GM12878 (cell line): ENCODE results near the gene FAM13C.

Source experiments
- POLR2A ChIP-seq: IDR thresholded peaks from 2 replicates; pipeline ENCODE4 v1.6.1; 2011; ENCODE audit warnings: low read depth, mild to moderate bottlenecking, low read length
- SREBF2 ChIP-seq: IDR thresholded peaks from 2 replicates; pipeline ENCODE4 v1.6.1; 2012; ENCODE audit warnings: mild to moderate bottlenecking, low read length
- TARDBP ChIP-seq: IDR thresholded peaks from 2 replicates; pipeline ENCODE4 v1.6.1; 2016; ENCODE audit warnings: borderline replicate concordance
- ZZZ3 ChIP-seq: IDR thresholded peaks from 2 replicates; pipeline ENCODE4 v1.6.1; 2011; ENCODE audit warnings: low read depth; ENCODE audit not compliant: control insufficient read depth, insufficient read length
- TF ChIP-seq, protein P1 (sequence below): IDR thresholded peaks from 2 replicates; pipeline ENCODE4 v1.6.1; 2011; ENCODE audit warnings: low read depth, low read length, improper control_type of control experiment, borderline replicate concordance
- TF ChIP-seq, protein P2 (sequence below), 3 experiments: IDR thresholded peaks in 2 of 3; conservative IDR thresholded peaks in 1 of 3; 2 replicates each; pipeline ENCODE4 v1.5.1; 2011; ENCODE audit warnings: low read depth in 3 of 3, low read length in 3 of 3, mild to moderate bottlenecking in 3 of 3, control low read depth in 2 of 3, moderate library complexity in 2 of 3, inconsistent platforms in 1 of 3, mixed read lengths in 1 of 3; ENCODE audit not compliant: control insufficient read depth in 2 of 3, insufficient read depth in 1 of 3; ENCODE audit errors: extremely low read depth in 1 of 3
- TF ChIP-seq, protein P3 (sequence below): IDR thresholded peaks from 2 replicates; pipeline ENCODE4 v1.6.1; 2011; ENCODE audit warnings: low read depth, mild to moderate bottlenecking, low read length, moderate library complexity, borderline replicate concordance; ENCODE audit errors: extremely low read depth
- TF ChIP-seq, protein P4 (sequence below): fragments of 450-650 bp; formaldehyde crosslinking; IDR thresholded peaks from 2 replicates; pipeline ENCODE4 v1.5.0; 2022; ENCODE audit warnings: mild to moderate bottlenecking, missing genetic modification characterization

DNA sequence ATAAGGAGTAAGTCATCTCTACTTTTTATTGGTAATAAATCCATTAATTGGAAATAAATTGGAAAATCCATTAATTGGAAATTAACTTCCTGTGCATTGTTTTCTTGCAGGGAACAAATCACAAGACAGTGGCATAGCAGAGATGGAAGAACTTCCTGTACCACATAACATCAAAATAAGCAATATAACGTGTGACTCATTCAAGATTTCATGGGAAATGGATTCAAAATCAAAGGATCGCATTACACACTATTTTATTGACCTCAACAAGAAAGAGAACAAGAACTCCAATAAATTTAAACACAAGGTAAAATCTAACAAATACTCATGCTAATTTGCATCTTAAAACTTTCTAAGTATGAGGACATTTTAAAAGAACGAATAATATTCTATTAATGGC, 128.2 kb downstream of the FAM13C start:
- TF ChIP-seq TARDBP (no peak), ZZZ3 (no peak), SREBF2 (no peak), POLR2A (no peak)
- TF ChIP-seq, protein P1, sequence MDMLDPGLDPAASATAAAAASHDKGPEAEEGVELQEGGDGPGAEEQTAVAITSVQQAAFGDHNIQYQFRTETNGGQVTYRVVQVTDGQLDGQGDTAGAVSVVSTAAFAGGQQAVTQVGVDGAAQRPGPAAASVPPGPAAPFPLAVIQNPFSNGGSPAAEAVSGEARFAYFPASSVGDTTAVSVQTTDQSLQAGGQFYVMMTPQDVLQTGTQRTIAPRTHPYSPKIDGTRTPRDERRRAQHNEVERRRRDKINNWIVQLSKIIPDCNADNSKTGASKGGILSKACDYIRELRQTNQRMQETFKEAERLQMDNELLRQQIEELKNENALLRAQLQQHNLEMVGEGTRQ: no peak
- TF ChIP-seq, protein P2, sequence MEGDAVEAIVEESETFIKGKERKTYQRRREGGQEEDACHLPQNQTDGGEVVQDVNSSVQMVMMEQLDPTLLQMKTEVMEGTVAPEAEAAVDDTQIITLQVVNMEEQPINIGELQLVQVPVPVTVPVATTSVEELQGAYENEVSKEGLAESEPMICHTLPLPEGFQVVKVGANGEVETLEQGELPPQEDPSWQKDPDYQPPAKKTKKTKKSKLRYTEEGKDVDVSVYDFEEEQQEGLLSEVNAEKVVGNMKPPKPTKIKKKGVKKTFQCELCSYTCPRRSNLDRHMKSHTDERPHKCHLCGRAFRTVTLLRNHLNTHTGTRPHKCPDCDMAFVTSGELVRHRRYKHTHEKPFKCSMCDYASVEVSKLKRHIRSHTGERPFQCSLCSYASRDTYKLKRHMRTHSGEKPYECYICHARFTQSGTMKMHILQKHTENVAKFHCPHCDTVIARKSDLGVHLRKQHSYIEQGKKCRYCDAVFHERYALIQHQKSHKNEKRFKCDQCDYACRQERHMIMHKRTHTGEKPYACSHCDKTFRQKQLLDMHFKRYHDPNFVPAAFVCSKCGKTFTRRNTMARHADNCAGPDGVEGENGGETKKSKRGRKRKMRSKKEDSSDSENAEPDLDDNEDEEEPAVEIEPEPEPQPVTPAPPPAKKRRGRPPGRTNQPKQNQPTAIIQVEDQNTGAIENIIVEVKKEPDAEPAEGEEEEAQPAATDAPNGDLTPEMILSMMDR (IDR thresholded peaks at IDR 0.05 in 2 of 3, conservative IDR thresholded peaks at IDR 0.05 in 1 of 3; ENCODE audit: control insufficient read depth in 2 of 3, extremely low read depth in 1 of 3, insufficient read depth in 1 of 3, low read depth in 3 of 3, low read length in 3 of 3): no peak
- TF ChIP-seq, protein P3, sequence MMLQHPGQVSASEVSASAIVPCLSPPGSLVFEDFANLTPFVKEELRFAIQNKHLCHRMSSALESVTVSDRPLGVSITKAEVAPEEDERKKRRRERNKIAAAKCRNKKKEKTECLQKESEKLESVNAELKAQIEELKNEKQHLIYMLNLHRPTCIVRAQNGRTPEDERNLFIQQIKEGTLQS: no peak
- TF ChIP-seq, protein P4, sequence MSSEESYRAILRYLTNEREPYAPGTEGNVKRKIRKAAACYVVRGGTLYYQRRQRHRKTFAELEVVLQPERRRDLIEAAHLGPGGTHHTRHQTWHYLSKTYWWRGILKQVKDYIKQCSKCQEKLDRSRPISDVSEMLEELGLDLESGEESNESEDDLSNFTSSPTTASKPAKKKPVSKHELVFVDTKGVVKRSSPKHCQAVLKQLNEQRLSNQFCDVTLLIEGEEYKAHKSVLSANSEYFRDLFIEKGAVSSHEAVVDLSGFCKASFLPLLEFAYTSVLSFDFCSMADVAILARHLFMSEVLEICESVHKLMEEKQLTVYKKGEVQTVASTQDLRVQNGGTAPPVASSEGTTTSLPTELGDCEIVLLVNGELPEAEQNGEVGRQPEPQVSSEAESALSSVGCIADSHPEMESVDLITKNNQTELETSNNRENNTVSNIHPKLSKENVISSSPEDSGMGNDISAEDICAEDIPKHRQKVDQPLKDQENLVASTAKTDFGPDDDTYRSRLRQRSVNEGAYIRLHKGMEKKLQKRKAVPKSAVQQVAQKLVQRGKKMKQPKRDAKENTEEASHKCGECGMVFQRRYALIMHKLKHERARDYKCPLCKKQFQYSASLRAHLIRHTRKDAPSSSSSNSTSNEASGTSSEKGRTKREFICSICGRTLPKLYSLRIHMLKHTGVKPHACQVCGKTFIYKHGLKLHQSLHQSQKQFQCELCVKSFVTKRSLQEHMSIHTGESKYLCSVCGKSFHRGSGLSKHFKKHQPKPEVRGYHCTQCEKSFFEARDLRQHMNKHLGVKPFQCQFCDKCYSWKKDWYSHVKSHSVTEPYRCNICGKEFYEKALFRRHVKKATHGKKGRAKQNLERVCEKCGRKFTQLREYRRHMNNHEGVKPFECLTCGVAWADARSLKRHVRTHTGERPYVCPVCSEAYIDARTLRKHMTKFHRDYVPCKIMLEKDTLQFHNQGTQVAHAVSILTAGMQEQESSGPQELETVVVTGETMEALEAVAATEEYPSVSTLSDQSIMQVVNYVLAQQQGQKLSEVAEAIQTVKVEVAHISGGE (CRISPR knock-in tag): no peak
